Naive thymus-derived CD8-positive, alpha-beta T cell (primary cell): ENCODE results near the gene DPP6. TPM values are rescaled to one million over a fixed set of nuclear protein-coding genes. Genes with fewer than 3 reads are reported as not detected.

Experiments
- ATAC-seq, 2 donors: fragments of 150-1000 bp; cut with Tn5 transposase in 1 of 2; sonication (Bioruptor Pico), chemical (Tn5 transposase) in 1 of 2; 1 replicate in 1 of 2; 2 replicates in 1 of 2; pipeline ENCODE4 v1.10.0; 2021; ENCODE audit warnings: mild to moderate bottlenecking in 2 of 2, moderate library complexity in 2 of 2
- POLR2A ChIA-PET: fragments of 350-600 bp; sonication (Branson Sonifier 250); formaldehyde crosslinking; loops from one replicate; lab custom pipeline; 2021; ENCODE audit warnings: antibody characterized with exemption; lab: Charles Lee
- DNase-seq, 10 donors: peaks; one replicate each; pipeline versions ENCODE4 v3.0.0 to v3.0.0-alpha.2; 2020 to 2022
- H3K27ac Mint-ChIP-seq, 10 donors: one replicate each; pipeline ENCODE4 v1.8.0; 2020 to 2022; ENCODE audit warnings: mild to moderate bottlenecking in 10 of 10, mixed read lengths in 10 of 10, moderate library complexity in 4 of 10, inconsistent platforms in 1 of 10
- H3K27me3 Mint-ChIP-seq, 5 donors: one replicate each; pipeline ENCODE4 v1.8.0; 2021 to 2022; ENCODE audit warnings: mixed read lengths in 5 of 5
- H3K36me3 Mint-ChIP-seq, 3 donors: one replicate each; pipeline ENCODE4 v1.8.0; 2020 to 2022; ENCODE audit warnings: mixed read lengths in 3 of 3, mild to moderate bottlenecking in 2 of 3, inconsistent platforms in 1 of 3
- H3K4me1 Mint-ChIP-seq, 4 donors: one replicate each; pipeline ENCODE4 v1.8.0; 2021 to 2022; ENCODE audit warnings: mixed read lengths in 4 of 4
- H3K4me3 Mint-ChIP-seq, 10 donors: one replicate each; pipeline ENCODE4 v1.8.0; 2020 to 2022; ENCODE audit warnings: mild to moderate bottlenecking in 10 of 10, mixed read lengths in 10 of 10, moderate library complexity in 6 of 10, inconsistent platforms in 1 of 10
- H3K9me3 Mint-ChIP-seq, 9 donors: one replicate each; pipeline ENCODE4 v1.8.0; 2020 to 2022; ENCODE audit warnings: mixed read lengths in 9 of 9, mild to moderate bottlenecking in 3 of 9, inconsistent platforms in 1 of 9, moderate library complexity in 1 of 9
- polyA plus RNA-seq, 3 donors: library from polyadenylated mRNA; unstranded; fragments of 300-500 nt; fragmentation: Illumina TruSeq; gene quantifications; one replicate each; pipeline ENCODE4 v1.2.3, GENCODE V29; 2021
- total RNA-seq, 8 experiments: library from RNA in 2 of 8; stranded (reverse) in 2 of 8; gene quantifications; one replicate each; pipeline ENCODE4 v1.2.3 and lab custom pipeline; 2021 to 2026

DPP6 gene
- total and polyA plus RNA-seq, 5 experiments from 2014 or later, result not detected

- POLR2A ChIA-PET, result no interaction called here
- H3K27me3 Mint-ChIP-seq, result peaks cover 4 to 44% (median 17%) of the 10 kb centered on the region in 5 donors
- no peak overlapping the region for H3K4me3 Mint-ChIP-seq
Measured at GRCh38 chr7:154836021-154836448, 783.8 kb downstream of the DPP6 start.

GRCh38 chr7:154837087-154837486, 784.9 kb downstream of the DPP6 start:
- Mint-ChIP-seq H3K36me3 (no peaks in the 10 kb centered on the region), H3K4me3 (no peak overlapping the region), H3K9me3 (peaks cover 0 to 1% (median 0%) of the 10 kb centered on the region in 9 donors), H3K4me1 (peaks cover 0 to 4% (median 0%) of the 10 kb centered on the region in 4 donors), H3K27me3 (peaks cover 7 to 41% (median 21%) of the 10 kb centered on the region in 5 donors), H3K27ac (no peak overlapping the region)
- DNase-seq (no peak), ATAC-seq (no peak)
- POLR2A ChIA-PET, result no interaction called here

More at GRCh38 chr7:154836021-154836448, 783.8 kb downstream of the DPP6 start:
- no peak for ATAC-seq
- H3K27ac Mint-ChIP-seq, result no peak overlapping the region
- H3K9me3 Mint-ChIP-seq, result peaks cover 0 to 1% (median 0%) of the 10 kb centered on the region in 9 donors
- no peak for DNase-seq
- H3K36me3 Mint-ChIP-seq, result no peaks in the 10 kb centered on the region
- H3K4me1 Mint-ChIP-seq, result peaks cover 0 to 4% (median 0%) of the 10 kb centered on the region in 4 donors

- no peaks in the 10 kb centered on the region for H3K36me3 Mint-ChIP-seq
Measured at GRCh38 chr7:154837622-154838021, 785.4 kb downstream of the DPP6 start.

GRCh38 chr7:154840086-154840485, 787.9 kb downstream of the DPP6 start:
- Mint-ChIP-seq H3K4me1 (peaks cover 0 to 4% (median 0%) of the 10 kb centered on the region in 4 donors), H3K27me3 (peaks cover 16 to 54% (median 27%) of the 10 kb centered on the region in 5 donors), H3K27ac (no peak overlapping the region), H3K4me3 (no peak overlapping the region), H3K36me3 (no peaks in the 10 kb centered on the region), H3K9me3 (peaks cover 0 to 1% (median 0%) of the 10 kb centered on the region in 9 donors)
- ATAC-seq (no peak), DNase-seq (no peak)
- POLR2A ChIA-PET, result no interaction called here

More at GRCh38 chr7:154837622-154838021, 785.4 kb downstream of the DPP6 start:
- ATAC-seq (no peak), DNase-seq (no peak)
- H3K4me3 Mint-ChIP-seq, result no peak overlapping the region
- H3K27me3 Mint-ChIP-seq, result peaks cover 8 to 39% (median 23%) of the 10 kb centered on the region in 5 donors
- no peak overlapping the region for H3K27ac Mint-ChIP-seq
- H3K9me3 Mint-ChIP-seq, result peaks cover 0 to 1% (median 0%) of the 10 kb centered on the region in 9 donors
- H3K4me1 Mint-ChIP-seq, result peaks cover 0 to 4% (median 0%) of the 10 kb centered on the region in 4 donors
- POLR2A ChIA-PET, result no interaction called here

GRCh38 chr7:154841731-154842331, 789.6 kb downstream of the DPP6 start:
- DNase-seq (no peak), ATAC-seq (no peak)
- Mint-ChIP-seq H3K36me3 (no peaks in the 10 kb centered on the region), H3K4me3 (no peak overlapping the region), H3K4me1 (peaks cover 0 to 4% (median 0%) of the 10 kb centered on the region in 4 donors), H3K27ac (peak overlapping the region in 1 of 10 donors; percentile 9), H3K9me3 (peaks cover 0 to under 1% (median 0%) of the 10 kb centered on the region in 9 donors), H3K27me3 (peaks cover 16 to 63% (median 30%) of the 10 kb centered on the region in 5 donors)
- POLR2A ChIA-PET, result no interaction called here

- POLR2A ChIA-PET, result no interaction called here
- Mint-ChIP-seq H3K4me3 (no peak overlapping the region), H3K9me3 (peaks cover 0 to 4% (median 0%) of the 10 kb centered on the region in 9 donors), H3K27me3 (peaks cover 17 to 71% (median 34%) of the 10 kb centered on the region in 5 donors), H3K4me1 (peaks cover 0 to 4% (median 0%) of the 10 kb centered on the region in 4 donors), H3K27ac (no peak overlapping the region), H3K36me3 (no peaks in the 10 kb centered on the region)
- DNase-seq (no peak), ATAC-seq (no peak)
Measured at GRCh38 chr7:154842591-154842990, 790.4 kb downstream of the DPP6 start.

- no peaks in the 10 kb centered on the region for H3K36me3 Mint-ChIP-seq
- H3K27me3 Mint-ChIP-seq, result peaks cover 17 to 77% (median 30%) of the 10 kb centered on the region in 5 donors
- ATAC-seq (no peak), DNase-seq (no peak)
- peaks cover 0 to 11% (median 0%) of the 10 kb centered on the region in 9 donors for H3K9me3 Mint-ChIP-seq
- POLR2A ChIA-PET, result no interaction called here
- H3K4me3 Mint-ChIP-seq, result no peak overlapping the region
- H3K4me1 Mint-ChIP-seq, result peaks cover 0 to 4% (median 0%) of the 10 kb centered on the region in 4 donors
- no peak overlapping the region for H3K27ac Mint-ChIP-seq
Measured at GRCh38 chr7:154843670-154844237, 791.6 kb downstream of the DPP6 start.

- ATAC-seq, result no peak
- H3K9me3 Mint-ChIP-seq, result peaks cover 0 to 11% (median 3%) of the 10 kb centered on the region in 9 donors
Measured at GRCh38 chr7:154844499-154844898, 792.3 kb downstream of the DPP6 start.

GRCh38 chr7:154844955-154845354, 792.8 kb downstream of the DPP6 start:
- DNase-seq (no peak), ATAC-seq (no peak)
- POLR2A ChIA-PET, result no interaction called here
- Mint-ChIP-seq H3K27ac (no peak overlapping the region), H3K36me3 (no peaks in the 10 kb centered on the region), H3K9me3 (peaks cover 0 to 11% (median 3%) of the 10 kb centered on the region in 9 donors), H3K4me3 (no peak overlapping the region), H3K27me3 (peaks cover 16 to 77% (median 22%) of the 10 kb centered on the region in 5 donors), H3K4me1 (no peaks in the 10 kb centered on the region)

More at GRCh38 chr7:154844499-154844898, 792.3 kb downstream of the DPP6 start:
- Mint-ChIP-seq H3K27ac (no peak overlapping the region), H3K4me3 (no peak overlapping the region), H3K36me3 (no peaks in the 10 kb centered on the region), H3K27me3 (peaks cover 17 to 77% (median 27%) of the 10 kb centered on the region in 5 donors), H3K4me1 (peaks cover 0 to 3% (median 0%) of the 10 kb centered on the region in 4 donors)
- POLR2A ChIA-PET, result no interaction called here
- no peak for DNase-seq

- peaks cover 0 to 15% (median 5%) of the 10 kb centered on the region in 9 donors for H3K9me3 Mint-ChIP-seq
- no peak overlapping the region for H3K27ac Mint-ChIP-seq
- ATAC-seq, result no peak
- no peaks in the 10 kb centered on the region for H3K4me1 Mint-ChIP-seq
- DNase-seq, result no peak
- H3K4me3 Mint-ChIP-seq, result no peak overlapping the region
- POLR2A ChIA-PET, result no interaction called here
- H3K27me3 Mint-ChIP-seq, result peaks cover 11 to 78% (median 19%) of the 10 kb centered on the region in 5 donors
- peaks cover 0 to 4% (median 0%) of the 10 kb centered on the region in 3 donors for H3K36me3 Mint-ChIP-seq
Measured at GRCh38 chr7:154848464-154848863, 796.3 kb downstream of the DPP6 start.

GRCh38 chr7:154852205-154852604, 800.0 kb downstream of the DPP6 start:
- POLR2A ChIA-PET, result no interaction called here
- ATAC-seq, result no peak
- Mint-ChIP-seq H3K27me3 (peaks cover 12 to 58% (median 13%) of the 10 kb centered on the region in 5 donors), H3K27ac (no peak overlapping the region), H3K36me3 (peaks cover 0 to 4% (median 0%) of the 10 kb centered on the region in 3 donors), H3K9me3 (peaks cover 0 to 15% (median 5%) of the 10 kb centered on the region in 9 donors), H3K4me1 (no peaks in the 10 kb centered on the region), H3K4me3 (no peak overlapping the region)
- DNase-seq, result no peak

- Mint-ChIP-seq H3K36me3 (peaks cover 0 to 4% (median 0%) of the 10 kb centered on the region in 3 donors), H3K27ac (no peak overlapping the region), H3K9me3 (peaks cover 0 to 15% (median 4%) of the 10 kb centered on the region in 9 donors), H3K4me3 (no peak overlapping the region), H3K27me3 (peaks cover 7 to 48% (median 13%) of the 10 kb centered on the region in 5 donors), H3K4me1 (no peaks in the 10 kb centered on the region)
- DNase-seq (no peak), ATAC-seq (no peak)
- POLR2A ChIA-PET, result no interaction called here
Measured at GRCh38 chr7:154853063-154853726, 801.0 kb downstream of the DPP6 start.
